Measurements from ENCODE around the gene RAD51B. TPM values are rescaled to one million over a fixed set of nuclear protein-coding genes. Genes with fewer than 3 reads are reported as not detected.

The RAD51B gene
- total and polyA plus RNA-seq, 2 donors, result 6.2 to 92.9 TPM

DNA sequence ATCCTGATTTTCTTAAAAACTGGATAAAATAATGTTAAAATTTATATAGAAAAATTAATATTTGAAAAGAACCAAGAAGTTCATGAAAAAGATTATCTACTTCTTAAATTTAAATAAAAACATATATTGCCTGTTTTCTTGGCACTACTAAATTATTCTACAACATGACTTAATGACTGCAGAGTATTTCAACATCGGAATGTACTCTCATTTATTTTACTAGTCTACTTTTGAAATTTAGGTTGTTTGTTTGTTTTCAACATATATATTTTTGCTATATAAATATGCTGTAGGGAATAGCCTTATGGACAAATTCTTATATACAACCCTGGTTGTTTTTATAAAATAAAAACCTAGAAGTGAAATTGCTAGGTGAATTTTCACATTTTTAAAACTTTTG lies 231.6 kb downstream of the RAD51B start:
- DNase-seq (ENCODE audit: extremely low spot score), result no peak
- H3K4me1 ChIP-seq (ENCODE audit: insufficient read depth), result no peaks in the 10 kb centered on the region
- H3K4me3 ChIP-seq (ENCODE audit: low read depth, low read length), result no peak overlapping the region
- WGBS, result 96% methylated on average over 1 of the region's 1 CpG
- H3K27ac ChIP-seq (ENCODE audit: low read depth), result no peak overlapping the region
- no peaks in the 10 kb centered on the region for H3K36me3 ChIP-seq (ENCODE audit: insufficient read depth)

DNA sequence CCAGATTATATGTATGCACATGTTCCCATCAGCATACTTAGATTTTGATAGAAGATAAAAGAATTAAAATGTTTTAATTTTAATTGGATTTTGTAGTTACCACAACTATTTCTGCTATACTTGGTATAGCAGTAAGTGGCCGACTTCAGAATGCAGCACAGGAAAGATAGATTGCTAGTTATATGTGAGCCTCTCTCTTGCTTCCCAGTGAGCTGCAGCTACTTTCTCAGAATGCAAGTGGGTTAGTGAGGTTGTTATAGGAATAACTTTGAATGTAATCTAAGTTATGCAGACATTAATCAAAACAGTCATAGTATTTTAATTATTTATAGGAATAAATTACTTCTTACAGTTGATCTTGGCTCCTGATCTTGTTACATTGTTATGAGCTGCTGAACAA lies 240.6 kb downstream of the RAD51B start:
- no peaks in the 10 kb centered on the region for H3K4me1 ChIP-seq (ENCODE audit: insufficient read depth)
- H3K36me3 ChIP-seq (ENCODE audit: insufficient read depth), result no peaks in the 10 kb centered on the region
- no peak for DNase-seq (ENCODE audit: extremely low spot score)
- H3K4me3 ChIP-seq (ENCODE audit: low read depth, low read length), result no peak overlapping the region
- no peak overlapping the region for H3K27ac ChIP-seq (ENCODE audit: low read depth)
- WGBS, result 28% methylated on average over 1 of the region's 1 CpG

DNA sequence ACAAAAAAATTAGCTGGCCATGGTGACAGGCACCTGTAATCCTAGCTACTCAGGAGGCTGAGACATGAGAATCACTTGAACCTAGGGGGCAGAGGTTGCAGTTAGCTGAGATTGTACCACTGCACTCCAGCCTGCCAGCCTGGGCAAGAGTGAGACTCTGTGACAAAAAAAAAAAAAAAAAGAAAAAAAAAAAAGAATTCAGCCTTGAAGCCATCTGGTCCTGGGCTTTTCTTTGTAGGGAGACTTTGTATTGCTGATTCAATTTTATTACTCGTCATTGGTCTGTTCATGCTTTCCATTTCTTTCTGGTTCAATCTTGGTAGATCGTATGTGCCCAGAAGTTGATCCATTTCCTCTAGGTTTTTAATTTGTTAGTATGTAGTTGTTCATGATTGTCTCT lies 243.1 kb downstream of the RAD51B start:
- 96% methylated on average over 2 of the region's 2 CpGs for WGBS
- Histone ChIP-seq H3K4me3 (ENCODE audit: low read depth, low read length) (no peak overlapping the region), H3K4me1 (ENCODE audit: insufficient read depth) (no peaks in the 10 kb centered on the region), H3K27ac (ENCODE audit: low read depth) (no peak overlapping the region), H3K36me3 (ENCODE audit: insufficient read depth) (no peaks in the 10 kb centered on the region)
- no peak for DNase-seq (ENCODE audit: extremely low spot score)

DNA sequence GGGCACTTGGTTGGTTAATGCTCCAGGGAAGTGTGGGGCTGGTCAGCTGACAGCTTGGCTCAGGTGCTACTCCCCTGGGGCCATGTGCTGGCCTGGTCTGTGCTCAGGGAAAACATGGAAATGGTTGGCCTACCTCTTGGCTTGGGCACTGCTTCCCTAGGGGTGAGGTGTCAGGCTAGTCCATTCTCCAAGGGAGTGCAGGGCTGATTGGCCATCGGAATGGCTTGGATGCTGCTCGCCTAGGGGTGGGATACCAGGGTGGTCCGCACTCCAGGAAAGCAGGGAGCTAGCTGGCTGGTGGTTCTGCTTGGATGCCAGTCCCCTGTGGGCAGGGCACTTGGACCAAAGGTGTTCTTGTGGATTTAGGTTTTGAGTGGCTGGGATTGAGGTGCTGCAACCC lies 245.7 kb downstream of the RAD51B start:
- Histone ChIP-seq H3K4me1 (ENCODE audit: insufficient read depth) (no peaks in the 10 kb centered on the region), H3K27ac (ENCODE audit: low read depth) (no peak overlapping the region), H3K4me3 (ENCODE audit: low read depth, low read length) (no peak overlapping the region), H3K36me3 (ENCODE audit: insufficient read depth) (no peaks in the 10 kb centered on the region)
- DNase-seq (ENCODE audit: extremely low spot score), result no peak
- WGBS, result 97% methylated on average over 3 of the region's 3 CpGs

DNA sequence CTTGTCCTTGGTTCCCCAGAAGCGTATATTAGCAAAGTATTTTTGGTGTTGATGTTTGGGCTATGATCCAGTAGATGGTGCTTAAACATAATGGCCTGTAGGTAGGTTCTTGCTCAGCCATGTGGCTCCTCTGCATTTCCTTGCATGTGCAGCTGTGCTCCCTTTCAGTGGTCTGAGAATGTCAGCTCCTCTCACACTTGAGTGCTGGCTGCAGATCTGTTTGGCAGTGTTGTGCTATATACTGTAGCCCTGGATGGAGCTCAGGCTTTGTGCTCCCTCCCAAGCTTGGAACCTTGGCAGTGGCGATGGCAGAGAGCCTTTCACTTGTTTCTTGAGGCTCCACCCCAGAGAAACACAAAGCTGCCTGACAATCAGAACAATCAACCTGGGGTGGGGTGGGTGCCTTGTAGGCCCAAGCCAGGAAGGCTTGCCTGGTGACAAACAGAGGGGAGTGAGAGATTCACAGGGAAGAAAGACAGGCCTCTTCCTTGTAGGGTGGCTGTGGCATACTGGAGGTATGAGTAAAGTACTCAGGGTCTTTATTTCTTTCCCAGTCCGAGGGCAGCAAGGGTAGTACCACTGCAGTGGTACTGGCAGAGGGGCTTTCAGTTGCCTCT lies 255.3 kb downstream of the RAD51B start:
- H3K36me3 ChIP-seq (ENCODE audit: insufficient read depth), result no peaks in the 10 kb centered on the region
- no peak for DNase-seq (ENCODE audit: extremely low spot score)
- H3K4me3 ChIP-seq (ENCODE audit: low read depth, low read length), result no peak overlapping the region
- no peaks in the 10 kb centered on the region for H3K4me1 ChIP-seq (ENCODE audit: insufficient read depth)
- no peak overlapping the region for H3K27ac ChIP-seq (ENCODE audit: low read depth)
- WGBS, result 87% methylated on average over 3 of the region's 3 CpGs

DNA sequence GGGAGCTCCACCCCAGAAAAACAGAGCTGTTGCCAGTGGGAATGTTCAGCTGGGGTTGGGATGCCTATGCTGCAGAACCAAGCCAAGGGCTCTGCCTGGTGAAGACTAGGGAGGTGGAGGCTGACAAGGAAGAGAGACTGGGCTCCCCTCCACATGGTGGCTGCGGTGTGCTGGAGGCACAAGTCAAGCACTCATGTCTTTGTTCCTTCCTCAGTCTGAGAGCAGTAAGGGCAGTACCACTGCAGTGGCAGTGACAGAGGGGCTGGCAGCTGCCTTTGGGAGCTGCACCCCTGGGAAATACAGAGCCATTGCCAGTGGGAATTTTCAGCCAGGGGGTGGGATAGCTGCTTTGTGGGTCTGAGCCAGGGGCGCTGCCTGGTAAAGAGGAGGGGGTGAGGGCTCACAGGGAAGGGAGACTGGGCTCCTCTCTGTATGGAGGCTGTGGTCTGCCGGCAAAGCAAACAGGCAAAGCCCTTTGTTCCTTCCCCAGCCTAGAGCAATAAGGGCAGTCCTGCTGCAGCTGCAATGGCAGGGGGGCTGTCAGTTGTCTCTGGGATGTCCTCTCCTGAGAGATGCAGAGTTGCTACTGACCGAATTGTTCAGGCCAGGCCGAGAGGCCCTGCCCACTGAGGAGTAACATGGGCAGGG lies 255.9 kb downstream of the RAD51B start:
- Histone ChIP-seq H3K27ac (ENCODE audit: low read depth) (no peak overlapping the region), H3K4me3 (ENCODE audit: low read depth, low read length) (no peak overlapping the region), H3K36me3 (ENCODE audit: insufficient read depth) (no peaks in the 10 kb centered on the region), H3K4me1 (ENCODE audit: insufficient read depth) (no peaks in the 10 kb centered on the region)
- WGBS, result 93% methylated on average over 5 of the region's 5 CpGs
- DNase-seq (ENCODE audit: extremely low spot score), result no peak

DNA sequence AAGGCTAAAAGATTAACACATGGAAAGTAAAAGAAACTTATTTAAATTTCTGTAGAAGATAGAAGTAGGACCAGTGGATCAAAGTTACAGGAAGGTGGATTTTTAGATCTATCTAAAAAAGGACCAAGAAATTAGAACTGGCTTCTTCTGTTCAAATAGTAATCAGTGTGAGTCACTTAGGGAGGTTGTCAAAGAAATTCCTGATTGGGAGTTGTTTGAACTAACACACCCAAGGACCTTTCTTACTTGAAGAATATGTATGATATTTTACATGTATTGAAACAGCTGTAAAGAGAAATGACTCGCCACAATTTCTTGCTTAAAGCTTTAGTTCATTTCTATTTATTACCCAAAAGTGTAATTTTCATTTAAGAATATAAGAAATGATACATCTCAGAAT lies 256.9 kb downstream of the RAD51B start:
- H3K27ac ChIP-seq (ENCODE audit: low read depth), result no peak overlapping the region

DNA sequence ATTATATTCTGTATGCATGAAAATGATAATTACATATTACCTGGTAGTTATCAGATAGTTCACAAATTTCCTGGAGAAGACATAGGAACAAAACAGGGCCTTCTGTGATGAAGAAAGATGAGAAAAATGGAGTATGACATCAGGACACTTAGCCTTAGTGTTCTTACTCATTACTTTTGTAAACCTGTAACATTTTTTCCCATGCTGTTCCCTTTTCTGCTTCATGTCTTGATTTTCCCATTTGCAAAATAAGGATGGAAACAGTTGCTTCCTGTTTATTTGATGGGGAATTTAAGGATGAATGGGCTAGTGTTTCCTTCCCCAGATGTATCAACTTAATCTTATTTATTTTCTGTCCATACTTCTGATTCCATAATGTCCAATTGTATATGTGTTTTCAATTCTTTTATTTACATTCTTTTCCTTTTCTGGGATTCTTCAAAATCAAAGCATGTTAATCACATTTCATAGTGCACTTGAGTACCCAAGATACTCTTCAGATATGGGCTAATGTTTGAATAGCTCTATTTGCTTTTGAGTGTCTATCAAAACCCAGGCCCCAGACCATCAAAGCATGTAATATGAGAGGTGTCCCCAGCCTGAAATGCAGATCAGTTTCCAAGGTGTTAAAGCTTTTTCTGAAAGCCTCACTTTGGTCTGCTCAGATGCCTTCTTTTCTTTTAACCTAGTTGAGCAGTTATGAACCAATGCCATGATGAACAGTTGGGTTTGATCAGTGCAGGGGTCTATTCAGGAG lies 260.5 kb downstream of the RAD51B start:
- no peak overlapping the region for H3K27ac ChIP-seq (ENCODE audit: low read depth)
- H3K4me1 ChIP-seq (ENCODE audit: insufficient read depth), result no peaks in the 10 kb centered on the region
- no peaks in the 10 kb centered on the region for H3K36me3 ChIP-seq (ENCODE audit: insufficient read depth)
- DNase-seq (ENCODE audit: extremely low spot score), result no peak
- no peak overlapping the region for H3K4me3 ChIP-seq (ENCODE audit: low read depth, low read length)

More for the DNA sequence above, 256.9 kb downstream of the RAD51B start:
- H3K36me3 ChIP-seq (ENCODE audit: insufficient read depth), result no peaks in the 10 kb centered on the region
- H3K4me1 ChIP-seq (ENCODE audit: insufficient read depth), result no peaks in the 10 kb centered on the region
- WGBS, result 90% methylated on average over 1 of the region's 1 CpG
- H3K4me3 ChIP-seq (ENCODE audit: low read depth, low read length), result no peak overlapping the region
- no peak for DNase-seq (ENCODE audit: extremely low spot score)

DNA sequence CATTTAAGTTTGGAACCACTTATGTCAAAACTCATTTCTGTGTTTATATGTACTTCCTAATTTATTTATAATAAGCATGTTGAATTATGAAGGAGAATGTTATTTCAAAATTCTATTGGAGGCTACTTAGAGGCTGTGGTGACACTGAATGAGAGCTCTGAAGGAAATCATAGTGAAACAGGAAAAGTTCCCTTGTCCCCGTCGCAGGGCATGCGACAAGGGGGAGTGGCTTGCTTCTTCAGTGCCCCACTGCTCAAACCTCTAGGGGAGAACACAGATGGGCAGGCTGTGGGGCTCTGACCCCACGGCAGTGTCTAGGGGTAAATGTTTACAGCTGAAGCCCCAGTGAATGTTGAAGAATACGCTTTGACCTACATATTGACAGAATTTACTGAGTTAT lies 261.9 kb downstream of the RAD51B start:
- no peak overlapping the region for H3K27ac ChIP-seq (ENCODE audit: low read depth)

DNA sequence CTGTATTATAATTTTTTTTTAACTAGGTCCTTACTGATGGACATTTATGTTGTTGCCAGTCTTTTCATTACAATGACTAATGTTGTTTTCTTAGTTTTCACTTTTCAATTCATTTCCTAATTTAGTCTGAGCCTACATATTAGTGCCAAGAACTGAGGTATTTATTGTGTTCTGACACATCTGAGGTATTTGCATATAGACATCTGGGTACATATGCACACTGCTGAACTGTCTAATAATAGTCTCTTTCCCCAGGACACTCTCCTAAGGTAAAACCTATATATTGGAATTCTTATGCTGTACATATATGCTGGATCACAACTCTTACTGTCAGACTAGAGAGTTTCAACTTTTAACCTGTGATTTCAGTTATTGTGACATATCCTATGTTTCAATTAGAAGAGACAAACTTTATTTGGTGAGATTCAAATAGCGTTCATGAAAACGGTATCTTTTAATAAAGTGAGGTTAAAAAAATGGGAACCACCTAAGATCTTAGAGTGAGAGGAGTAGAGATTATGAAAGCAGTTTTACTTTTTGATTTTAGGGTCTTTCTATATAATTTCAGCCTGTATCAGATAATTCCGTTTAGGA lies 263.2 kb downstream of the RAD51B start:
- DNase-seq (ENCODE audit: extremely low spot score), result no peak
- Histone ChIP-seq H3K4me1 (ENCODE audit: insufficient read depth) (no peaks in the 10 kb centered on the region), H3K36me3 (ENCODE audit: insufficient read depth) (no peaks in the 10 kb centered on the region), H3K27ac (ENCODE audit: low read depth) (no peak overlapping the region), H3K4me3 (ENCODE audit: low read depth, low read length) (no peak overlapping the region)
- WGBS, result 79% methylated on average over 3 of the region's 3 CpGs

More for the DNA sequence above, 261.9 kb downstream of the RAD51B start:
- Histone ChIP-seq H3K4me1 (ENCODE audit: insufficient read depth) (no peaks in the 10 kb centered on the region), H3K36me3 (ENCODE audit: insufficient read depth) (no peaks in the 10 kb centered on the region), H3K4me3 (ENCODE audit: low read depth, low read length) (no peak overlapping the region)
- WGBS, result 80% methylated on average over 5 of the region's 5 CpGs
- no peak for DNase-seq (ENCODE audit: extremely low spot score)

DNA sequence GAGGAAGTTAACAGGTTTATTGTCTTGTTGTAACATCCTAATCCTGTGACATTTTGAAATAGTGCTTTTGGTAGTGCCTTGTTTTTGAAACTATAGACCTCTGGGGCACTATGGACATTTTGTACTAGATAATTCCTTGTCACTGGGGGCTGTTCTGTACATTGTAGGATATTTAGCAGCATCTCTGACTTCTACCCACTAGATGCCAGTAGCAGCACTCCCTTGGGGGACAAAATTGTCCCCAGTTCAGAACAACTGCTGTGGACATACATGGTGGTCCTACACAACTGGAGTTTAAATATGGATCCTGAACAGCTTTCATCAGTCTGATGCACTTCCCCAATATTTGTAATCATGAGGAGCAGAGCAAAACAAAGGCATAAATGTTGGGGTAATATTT lies 264.7 kb downstream of the RAD51B start:
- DNase-seq (ENCODE audit: extremely low spot score), result no peak
- Histone ChIP-seq H3K4me3 (ENCODE audit: low read depth, low read length) (no peak overlapping the region), H3K27ac (ENCODE audit: low read depth) (no peak overlapping the region), H3K4me1 (ENCODE audit: insufficient read depth) (no peaks in the 10 kb centered on the region), H3K36me3 (ENCODE audit: insufficient read depth) (no peaks in the 10 kb centered on the region)

DNA sequence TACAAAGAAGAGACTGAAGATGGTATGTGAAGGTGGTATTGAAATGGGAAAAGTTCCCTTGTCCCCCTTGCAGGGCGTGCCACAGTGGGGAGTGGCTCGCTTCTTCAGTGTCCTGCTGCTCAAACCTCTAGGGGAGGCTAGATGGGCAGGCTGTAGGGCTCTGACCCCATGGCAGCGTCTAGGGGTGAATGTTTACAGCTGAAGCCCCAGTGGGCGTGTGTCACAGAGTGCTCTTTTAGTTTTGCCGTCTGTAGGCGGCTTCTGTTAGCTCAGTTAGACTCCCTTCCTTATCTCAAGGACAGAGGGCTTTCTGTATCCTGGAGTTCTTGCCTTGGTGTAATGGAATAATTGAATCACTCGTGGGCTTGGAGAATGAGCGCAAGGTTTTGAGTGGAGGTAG lies 266.2 kb downstream of the RAD51B start:
- no peak for DNase-seq (ENCODE audit: extremely low spot score)
- Histone ChIP-seq H3K4me1 (ENCODE audit: insufficient read depth) (no peaks in the 10 kb centered on the region), H3K27ac (ENCODE audit: low read depth) (no peak overlapping the region), H3K4me3 (ENCODE audit: low read depth, low read length) (no peak overlapping the region), H3K36me3 (ENCODE audit: insufficient read depth) (no peaks in the 10 kb centered on the region)
- 86% methylated on average over 8 of the region's 8 CpGs for WGBS

DNA sequence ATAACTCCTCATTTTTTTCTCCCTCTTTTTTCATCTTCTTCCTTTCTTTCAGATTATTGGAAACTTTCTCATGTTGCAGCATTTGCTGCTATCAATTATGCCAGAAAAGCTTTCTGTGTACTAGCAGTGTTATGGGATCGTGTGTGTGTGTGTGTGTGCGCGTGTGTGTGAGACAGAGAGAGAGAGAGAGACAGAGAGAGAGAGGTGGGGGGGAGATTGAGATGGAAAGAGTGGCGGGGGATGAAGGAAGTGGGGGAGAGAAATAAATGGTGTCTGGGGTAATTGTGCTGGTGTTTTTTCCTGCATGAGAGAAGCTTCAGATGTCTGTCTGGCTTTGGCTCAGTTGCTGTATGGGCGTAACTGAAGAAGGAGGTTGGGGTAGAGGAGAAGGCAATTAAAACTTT lies 268.9 kb downstream of the RAD51B start:
- WGBS, result 63% methylated on average over 5 of the region's 5 CpGs
- H3K4me3 ChIP-seq (ENCODE audit: low read depth, low read length), result no peak overlapping the region
- DNase-seq (ENCODE audit: extremely low spot score), result no peak
- H3K4me1 ChIP-seq (ENCODE audit: insufficient read depth), result no peaks in the 10 kb centered on the region
- H3K36me3 ChIP-seq (ENCODE audit: insufficient read depth), result no peaks in the 10 kb centered on the region
- H3K27ac ChIP-seq (ENCODE audit: low read depth), result no peak overlapping the region

Measured in urinary bladder (tissue), 4 donors.